DMS79 (cell line): ENCODE results near the gene PIAS4.
A peak's percentile ranks its signal among the peaks of the same experiment; 100 is the strongest.
"Not testable (repeated sequence)": the region's sequence is repeated elsewhere in the genome, so short reads cannot be mapped to it uniquely, and the experiment has no call there.

Experiments used
- DNase-seq: peaks from one replicate; lab custom pipeline; 2025; lab: John Stamatoyannopoulos, UW

PIAS4 gene

GRCh38 chr19:4007021-4007835 is at the start of gene PIAS4:
Gene PIAS4, plus strand, starts transcription at chr19:4007736. Its CDS starts 25 bp downstream, at chr19:4007761.
- DNase-seq: peak; percentile 79

GRCh38 chr19:3958836-3959765 is 48.4 kb upstream of the PIAS4 start:
- no peak for DNase-seq

GRCh38 chr19:3959766-3960131 is 47.8 kb upstream of the PIAS4 start:
- DNase-seq: no peak

GRCh38 chr19:3961007-3961406 is 46.5 kb upstream of the PIAS4 start:
- DNase-seq: no peak

GRCh38 chr19:3963458-3964255 is 43.9 kb upstream of the PIAS4 start:
- no peak for DNase-seq

GRCh38 chr19:3964256-3965194 is 43.0 kb upstream of the PIAS4 start:
- no peak for DNase-seq

GRCh38 chr19:3966051-3967017 is 41.2 kb upstream of the PIAS4 start:
- no peak for DNase-seq

- not testable (repeated sequence) for DNase-seq
Observed at GRCh38 chr19:3967983-3968382, 39.6 kb upstream of the PIAS4 start.

- no peak for DNase-seq
Observed at GRCh38 chr19:3968556-3969434, 38.7 kb upstream of the PIAS4 start.

GRCh38 chr19:3969435-3970312 is 37.9 kb upstream of the PIAS4 start:
- DNase-seq: no peak

GRCh38 chr19:3970313-3970807 is 37.2 kb upstream of the PIAS4 start:
- no peak for DNase-seq

GRCh38 chr19:3970808-3971598 is 36.5 kb upstream of the PIAS4 start, which contains the start of gene DAPK3:
Gene DAPK3, minus strand, starts transcription at chr19:3971099. Its CDS starts 1,364 bp downstream, at chr19:3969735.
- DNase-seq: peak; percentile 96

- DNase-seq: no peak
Observed at GRCh38 chr19:3975144-3975543, 32.4 kb upstream of the PIAS4 start.

GRCh38 chr19:3975637-3976087 is 31.9 kb upstream of the PIAS4 start:
- DNase-seq: no peak

GRCh38 chr19:3976495-3977241 is 30.9 kb upstream of the PIAS4 start:
- no peak for DNase-seq
